SK-N-SH (cell line): Measurements from ENCODE around the gene SORBS1. TPM values are rescaled to one million over a fixed set of nuclear protein-coding genes. Genes with fewer than 3 reads are reported as not detected.

ENCODE experiments used
- CTCF ChIA-PET: fragments of 300-600, 350-600 bp; formaldehyde crosslinking; extraction: SDS; loops from one replicate; lab custom pipeline; 2021; lab: Yijun Ruan, JAX
- POLR2A ChIA-PET: fragments of 350-600 bp; sonication (Branson Sonifier 250); formaldehyde crosslinking; extraction: SDS; loops from one replicate; lab custom pipeline; 2020; ENCODE audit warnings: antibody characterized with exemption, inconsistent platforms; lab: Yijun Ruan, JAX
- DNase-seq: peaks from one replicate; pipeline ENCODE4 v3.0.0; 2012
- H2AFZ ChIP-seq: fragments of 200-600 bp; sonication (generic); 2 replicates; pipeline ENCODE4 v1.8.1; 2016; ENCODE audit warnings: antibody characterized with exemption, mild to moderate bottlenecking, low read depth
- H3F3A ChIP-seq: fragments of 200-600 bp; sonication (generic); replicated peaks from 2 replicates; pipeline ENCODE3; 2016; ENCODE audit warnings: antibody characterized with exemption, mild to moderate bottlenecking; ENCODE audit not compliant: insufficient read depth
- H3K27ac ChIP-seq, 2 experiments: fragments of 200-500 bp in 1 of 2; fragments of 200-600 bp in 1 of 2; sonication (Bioruptor generic) in 1 of 2; sonication (generic), shearing (Covaris generic) in 1 of 2; 2 replicates each; pipeline versions ENCODE4 v1.5.1 to v1.6.1; 2014 to 2016; ENCODE audit warnings: low read depth in 2 of 2, inconsistent platforms in 1 of 2, low read length in 1 of 2, mild to moderate bottlenecking in 1 of 2, mixed read lengths in 1 of 2
- H3K27me3 ChIP-seq: fragments of 200-600 bp; sonication (generic), shearing (Covaris generic); 2 replicates; pipeline ENCODE4 v1.6.1; 2016; ENCODE audit warnings: mixed run types; ENCODE audit not compliant: insufficient read depth
- H3K36me3 ChIP-seq, 2 experiments: fragments of 200-500 bp in 1 of 2; fragments of 200-600 bp in 1 of 2; sonication (Bioruptor generic) in 1 of 2; sonication (generic) in 1 of 2; replicated peaks in 1 of 2; 2 replicates each; pipeline versions ENCODE3 to v1.5.1; 2014 to 2016; ENCODE audit warnings: low read length in 1 of 2, mild to moderate bottlenecking in 1 of 2; ENCODE audit not compliant: insufficient read depth in 2 of 2, control insufficient read depth in 1 of 2
- H3K4me1 ChIP-seq, 2 experiments: fragments of 200-500 bp in 1 of 2; fragments of 200-600 bp in 1 of 2; sonication (Bioruptor generic) in 1 of 2; sonication (generic), shearing (Covaris generic) in 1 of 2; 2 replicates each; pipeline versions ENCODE4 v1.5.1 to v1.6.1; 2014 to 2016; ENCODE audit warnings: low read depth in 1 of 2, low read length in 1 of 2, mixed run types in 1 of 2; ENCODE audit not compliant: insufficient read depth in 2 of 2, control insufficient read depth in 1 of 2
- H3K4me2 ChIP-seq: fragments of 200-600 bp; sonication (generic), shearing (Covaris generic); 2 replicates; pipeline ENCODE4 v1.6.1; 2017; ENCODE audit warnings: mixed run types
- H3K4me3 ChIP-seq, 2 experiments: fragments of 200-500 bp in 1 of 2; fragments of 200-600 bp in 1 of 2; sonication (Bioruptor generic) in 1 of 2; sonication (generic), shearing (Covaris generic) in 1 of 2; 2 replicates each; pipeline versions ENCODE4 v1.5.1 to v1.8.1; 2014 to 2016; ENCODE audit warnings: low read depth in 2 of 2, inconsistent platforms in 1 of 2, low read length in 1 of 2, mild to moderate bottlenecking in 1 of 2, mixed read lengths in 1 of 2, moderate library complexity in 1 of 2
- H3K79me2 ChIP-seq: fragments of 200-600 bp; sonication (generic); 2 replicates; pipeline ENCODE4 v1.8.1; 2017; ENCODE audit warnings: mild to moderate bottlenecking; ENCODE audit not compliant: insufficient read depth
- H3K9ac ChIP-seq: fragments of 200-600 bp; sonication (generic); 2 replicates; pipeline ENCODE4 v1.6.1; 2017; ENCODE audit warnings: mixed run types
- H3K9me2 ChIP-seq: fragments of 200-600 bp; sonication (generic); 2 replicates; pipeline ENCODE4 v1.6.1; 2017; ENCODE audit warnings: mixed run types
- H3K9me3 ChIP-seq: fragments of 200-600 bp; sonication (generic); 2 replicates; pipeline ENCODE4 v1.6.1; 2017; ENCODE audit warnings: mixed run types, mild to moderate bottlenecking, moderate library complexity
- H4K20me1 ChIP-seq: fragments of 200-600 bp; sonication (generic); 2 replicates; pipeline ENCODE4 v1.6.1; 2017; ENCODE audit warnings: mild to moderate bottlenecking, mixed run types; ENCODE audit not compliant: insufficient read depth
- CHD2 ChIP-seq: fragments of 150-350 bp; IDR thresholded peaks from 2 replicates; pipeline ENCODE4 v1.6.1; 2018; ENCODE audit warnings: low read length; ENCODE audit not compliant: partially characterized antibody
- CTCF ChIP-seq: fragments of 200-600 bp; sonication (generic); IDR thresholded peaks from 2 replicates; pipeline ENCODE4 v1.6.1; 2017; ENCODE audit warnings: antibody characterized with exemption, mild to moderate bottlenecking, moderate library complexity
- EZH2phosphoT487 ChIP-seq: fragments of 200-600 bp; sonication (generic); IDR thresholded peaks from 2 replicates; pipeline ENCODE4 v1.6.1; 2017; ENCODE audit warnings: low read depth, mixed run types, mild to moderate bottlenecking, antibody characterized with exemption, moderate library complexity, borderline replicate concordance
- FOXJ3 ChIP-seq: sonication (generic); formaldehyde crosslinking; IDR thresholded peaks from 2 replicates; pipeline ENCODE4 v1.5.1; 2020; ENCODE audit warnings: mild to moderate bottlenecking, missing genetic modification reagents
- FOXM1 ChIP-seq: IDR thresholded peaks from 2 replicates; pipeline ENCODE4 v1.4.0; 2012; ENCODE audit warnings: low read depth, mild to moderate bottlenecking
- JUND ChIP-seq: IDR thresholded peaks from 2 replicates; pipeline ENCODE4 v1.4.0; 2012
- MEF2A ChIP-seq: IDR thresholded peaks from 2 replicates; pipeline ENCODE4 v1.4.0; 2012; ENCODE audit warnings: low read depth, borderline replicate concordance
- NFIC ChIP-seq: IDR thresholded peaks from 2 replicates; pipeline ENCODE4 v1.4.0; 2012; ENCODE audit warnings: borderline replicate concordance
- PBX3 ChIP-seq: IDR thresholded peaks from 2 replicates; pipeline ENCODE4; 2012
- POLR2AphosphoS5 ChIP-seq: IDR thresholded peaks from 2 replicates; pipeline ENCODE4 v1.6.1; 2012; ENCODE audit warnings: low read depth, low read length
- RCOR1 ChIP-seq: fragments of 150-350 bp; IDR thresholded peaks from 2 replicates; pipeline ENCODE4 v1.6.1; 2017; ENCODE audit warnings: antibody characterized with exemption, low read length
- SIN3A ChIP-seq: IDR thresholded peaks from 2 replicates; pipeline ENCODE4 v1.6.1; 2012; ENCODE audit warnings: low read depth, mild to moderate bottlenecking, low read length, moderate library complexity, borderline replicate concordance
- SMC3 ChIP-seq: IDR thresholded peaks from 2 replicates; pipeline ENCODE4 v1.6.1; 2012; ENCODE audit warnings: low read depth, low read length, improper control_type of control experiment
- TAF1 ChIP-seq: IDR thresholded peaks from 2 replicates; pipeline ENCODE4 v1.6.1; 2012; ENCODE audit warnings: low read depth, mild to moderate bottlenecking, low read length, moderate library complexity, borderline replicate concordance
- WGBS: methylation state at CpG from one replicate; pipeline ENCODE4 v1.1.6; 2017; ENCODE audit warnings: low lambda C conversion rate; 5-methylcytosine and 5-hydroxymethylcytosine counted together
- polyA plus RNA-seq, 3 experiments: library from polyadenylated mRNA; depleted of rRNA; stranded (reverse); fragments of >200 nt; gene quantifications; 2 replicates each; pipeline ENCODE4 v1.2.3, GENCODE V29; 2012

Gene SORBS1
- polyA plus RNA-seq, 1 of the 3 experiments (the other 2 are of a cell fraction) = 0.36 TPM

DNA sequence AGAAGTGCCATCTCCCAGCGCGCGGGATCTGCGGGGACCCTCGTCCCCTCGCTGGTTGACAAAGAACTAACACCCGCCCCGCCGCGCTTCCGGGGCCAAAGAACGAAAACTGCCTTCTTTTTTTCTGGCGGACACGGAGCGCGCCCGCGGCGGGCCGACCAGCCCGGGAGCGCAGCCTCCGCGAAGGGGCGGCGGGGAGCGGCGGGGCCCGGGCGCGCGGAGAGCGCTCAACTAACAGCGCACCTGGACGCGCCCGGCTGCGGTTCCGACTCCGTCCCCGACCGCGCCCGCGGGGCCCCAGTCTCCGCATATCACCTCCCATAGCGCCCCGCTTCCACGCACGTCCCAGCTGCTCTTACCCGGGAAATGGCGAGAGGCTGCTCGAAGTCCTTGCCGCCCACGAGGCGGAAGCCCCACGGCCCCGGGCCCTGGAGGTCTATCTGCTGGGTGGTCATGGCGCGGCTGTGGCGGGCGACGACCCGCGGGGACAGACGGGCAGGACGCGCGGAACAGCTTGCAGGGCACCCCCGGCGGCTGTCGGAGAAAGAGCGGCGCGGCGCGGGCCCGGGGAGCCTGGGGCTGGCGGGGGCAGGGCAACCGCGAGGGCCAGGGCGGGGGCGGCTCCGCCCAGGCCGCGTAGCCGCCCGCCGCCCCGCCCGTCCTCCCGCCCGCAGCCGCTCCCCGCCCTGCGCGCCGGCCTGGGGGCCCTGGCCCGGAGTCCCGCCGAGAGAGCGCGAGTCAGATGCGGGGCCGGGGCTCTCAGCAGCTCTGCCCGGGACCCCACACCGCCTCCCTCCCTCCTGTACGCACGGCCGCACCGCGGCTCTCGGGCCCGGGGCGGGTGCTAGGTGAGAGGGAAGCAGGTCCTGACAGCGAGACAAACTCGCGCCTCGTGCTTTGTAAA lies 270.5 kb downstream of the SORBS1 start, which contains the start of gene PDLIM1:
Gene PDLIM1, minus strand, starts transcription at position 543 of the 904 bp plus-strand sequence. Its CDS starts 88 bp downstream, at position 455.
- H3K9me2 ChIP-seq = no peaks in the 10 kb centered on the region
- peak within 1 kb of the TSS; percentile 82 for H3K4me2 ChIP-seq
- WGBS = 16% methylated on average over 22 of the region's 119 CpGs
- peaks cover 3 to 4% of the 10 kb centered on the region in 2 experiments; a peak in 1 of 4 replicates for H3K4me1 ChIP-seq
- TF ChIP-seq PBX3 (no peak), EZH2phosphoT487 (no peak), NFIC (no peak), POLR2AphosphoS5 (peak; percentile 22; the same call in 1 of the 2 replicates), SMC3 (no peak), MEF2A (no peak), FOXJ3 (CRISPR knock-in tag) (no peak), TAF1 (peak; percentile 48; the same call in 1 of the 2 replicates), CHD2 (no peak), JUND (no peak), FOXM1 (no peak), RCOR1 (no peak), SIN3A (no peak), CTCF (peak; percentile 46)
- peak within 1 kb of the TSS; percentile 92 for H3K9ac ChIP-seq
- no peaks in the 10 kb centered on the region for H3K36me3 ChIP-seq
- peaks cover 5% of the 10 kb centered on the region for H3F3A ChIP-seq
- H4K20me1 ChIP-seq = no peaks in the 10 kb centered on the region
- no peaks in the 10 kb centered on the region for H3K27me3 ChIP-seq
- POLR2A ChIA-PET = no interaction called here
- CTCF ChIA-PET = interaction anchor here (0.6 to 1.1 kb wide), 2 partner anchors 59 to 72 kb away, joined by 3 to 5 read pairs; no protein-coding TSS in a partner anchor
- DNase-seq = peak; percentile 92
- H2AFZ ChIP-seq = peak within 1 kb of the TSS; percentile 88
- no peaks in the 10 kb centered on the region for H3K9me3 ChIP-seq
- peak within 1 kb of the TSS; percentile 85 to 94 for H3K4me3 ChIP-seq
- H3K79me2 ChIP-seq = peaks cover 48% of the 10 kb centered on the region
- peak within 1 kb of the TSS in 1 of 2 experiments; percentile 42; a peak in 1 of 4 replicates for H3K27ac ChIP-seq
